WTC11 (cell line): ENCODE data around the gene ROBO2. TPM values are rescaled to one million over a fixed set of nuclear protein-coding genes. Genes with fewer than 3 reads are reported as not detected.

Source experiments
- ATAC-seq: fragments of 200-7000 bp; cut with Tn5 transposase; 2 replicates; pipeline ENCODE4 v1.10.0; 2021; ENCODE audit warnings: mild to moderate bottlenecking, moderate library complexity
- CTCF ChIA-PET: fragments of 300-600 bp; sonication (Branson Sonifier 250); formaldehyde crosslinking; loops from one replicate; lab custom pipeline; 2021; ENCODE audit warnings: antibody characterized with exemption; lab: Charles Lee
- POLR2A ChIA-PET: fragments of 350-600 bp; sonication (Branson Sonifier 250); formaldehyde crosslinking; loops from one replicate; lab custom pipeline; 2021; ENCODE audit warnings: antibody characterized with exemption; lab: Charles Lee
- DNase-seq: peaks from one replicate; pipeline ENCODE4 v3.0.0; 2021; ENCODE audit warnings: low spot score
- H3K27ac Mint-ChIP-seq: 2 replicates; pipeline ENCODE4 v1.8.0; 2021; ENCODE audit warnings: mixed read lengths
- H3K27me3 Mint-ChIP-seq: 2 replicates; pipeline ENCODE4 v1.8.0; 2021; ENCODE audit warnings: low read depth, mild to moderate bottlenecking, moderate library complexity, mixed read lengths
- H3K36me3 Mint-ChIP-seq: 2 replicates; pipeline ENCODE4 v1.8.0; 2021; ENCODE audit warnings: mixed read lengths
- H3K4me1 Mint-ChIP-seq: 2 replicates; pipeline ENCODE4 v1.8.0; 2022; ENCODE audit warnings: mixed read lengths
- H3K4me3 Mint-ChIP-seq: 2 replicates; pipeline ENCODE4 v1.8.0; 2021; ENCODE audit warnings: mild to moderate bottlenecking, moderate library complexity, mixed read lengths
- H3K9me3 Mint-ChIP-seq: 2 replicates; pipeline ENCODE4 v1.8.0; 2021; ENCODE audit warnings: mixed read lengths
- ELF4 ChIP-seq: sonication (generic); formaldehyde crosslinking; IDR thresholded peaks from 2 replicates; pipeline ENCODE4 v1.8.1; 2022; ENCODE audit warnings: low read depth, mild to moderate bottlenecking, moderate library complexity, missing genetic modification reagents
- ESRRA ChIP-seq: sonication (generic); formaldehyde crosslinking; IDR thresholded peaks from 2 replicates; pipeline ENCODE4 v1.8.1; 2022; ENCODE audit warnings: mild to moderate bottlenecking, missing genetic modification reagents, borderline replicate concordance
- FOXP1 ChIP-seq: sonication (generic); formaldehyde crosslinking; IDR thresholded peaks from 2 replicates; pipeline ENCODE4 v1.8.0; 2022; ENCODE audit warnings: missing genetic modification reagents, mild to moderate bottlenecking, moderate library complexity, borderline replicate concordance
- FOXP4 ChIP-seq: sonication (generic); formaldehyde crosslinking; IDR thresholded peaks from 2 replicates; pipeline ENCODE4 v1.8.0; 2022; ENCODE audit warnings: mild to moderate bottlenecking, missing genetic modification reagents
- GABPB1 ChIP-seq: sonication (generic); formaldehyde crosslinking; IDR thresholded peaks from 2 replicates; pipeline ENCODE4 v1.8.1; 2023; ENCODE audit warnings: mild to moderate bottlenecking, missing genetic modification reagents
- JAZF1 ChIP-seq: fragments of 250-450 bp; sonication (Bioruptor Pico); IDR thresholded peaks from 2 replicates; pipeline ENCODE4 v1.9.0; 2021; ENCODE audit warnings: moderate library complexity, mild to moderate bottlenecking, inconsistent platforms
- JUN ChIP-seq: sonication (generic); formaldehyde crosslinking; IDR thresholded peaks from 2 replicates; pipeline ENCODE4 v1.8.0; 2023; ENCODE audit warnings: mild to moderate bottlenecking, missing genetic modification reagents
- MYBL2 ChIP-seq: sonication (generic); formaldehyde crosslinking; IDR thresholded peaks from 2 replicates; pipeline ENCODE4 v1.8.1; 2023; ENCODE audit warnings: mild to moderate bottlenecking, moderate library complexity, missing genetic modification reagents
- OVOL2 ChIP-seq: fragments of 250-450 bp; sonication (Bioruptor Pico); IDR thresholded peaks from 2 replicates; pipeline ENCODE4 v1.9.0; 2021; ENCODE audit warnings: mild to moderate bottlenecking, borderline replicate concordance
- SMAD4 ChIP-seq: sonication (generic); formaldehyde crosslinking; IDR thresholded peaks from 2 replicates; pipeline ENCODE4 v1.8.0; 2022; ENCODE audit warnings: mild to moderate bottlenecking, missing genetic modification reagents
- STAT6 ChIP-seq: sonication (generic); formaldehyde crosslinking; conservative IDR thresholded peaks from 2 replicates; pipeline ENCODE4 v1.8.1; 2023; ENCODE audit warnings: mild to moderate bottlenecking, low read depth, missing genetic modification reagents, moderate library complexity
- TCF7 ChIP-seq: sonication (generic); formaldehyde crosslinking; IDR thresholded peaks from 2 replicates; pipeline ENCODE4 v1.8.0; 2022; ENCODE audit warnings: mild to moderate bottlenecking, low read depth, missing genetic modification reagents, moderate library complexity
- TEAD1 ChIP-seq: sonication (generic); formaldehyde crosslinking; IDR thresholded peaks from 2 replicates; pipeline ENCODE4 v1.8.0; 2022; ENCODE audit warnings: mild to moderate bottlenecking, missing genetic modification reagents
- USF1 ChIP-seq: sonication (generic); formaldehyde crosslinking; IDR thresholded peaks from 2 replicates; pipeline ENCODE4 v1.8.0; 2022; ENCODE audit warnings: mild to moderate bottlenecking, missing genetic modification reagents
- ZBTB43 ChIP-seq: sonication (generic); formaldehyde crosslinking; IDR thresholded peaks from 2 replicates; pipeline ENCODE4 v1.8.1; 2023; ENCODE audit warnings: mild to moderate bottlenecking, missing genetic modification reagents
- ZNF263 ChIP-seq: sonication (generic); formaldehyde crosslinking; IDR thresholded peaks from 2 replicates; pipeline ENCODE4 v1.8.1; 2022; ENCODE audit warnings: low read depth, mild to moderate bottlenecking, moderate library complexity, missing genetic modification reagents
- ZNF423 ChIP-seq: fragments of 250-450 bp; sonication (Bioruptor Pico); IDR thresholded peaks from 2 replicates; pipeline ENCODE4 v2.1.2; 2022; ENCODE audit warnings: mild to moderate bottlenecking, moderate library complexity
- ZNF532 ChIP-seq: fragments of 250-450 bp; sonication (Bioruptor Pico); IDR thresholded peaks from 2 replicates; pipeline ENCODE4 v1.9.0; 2021; ENCODE audit warnings: mild to moderate bottlenecking, borderline replicate concordance
- ZSCAN18 ChIP-seq: fragments of 250-450 bp; sonication (Bioruptor Pico); IDR thresholded peaks from 2 replicates; pipeline ENCODE4 v2.1.2; 2022; ENCODE audit warnings: mild to moderate bottlenecking, moderate library complexity
- total RNA-seq: library from RNA; stranded (reverse); gene quantifications from 3 replicates; pipeline ENCODE4 v1.2.3, GENCODE V29; 2021

Gene ROBO2
- total RNA-seq, 1 experiment from 2014 or later = 11.7 TPM

- TF ChIP-seq STAT6 (no peak), MYBL2 (CRISPR knock-in tag) (no peak), ZSCAN18 (CRISPR knock-in tag) (no peak), ESRRA (CRISPR knock-in tag) (no peak)
Observed at GRCh38 chr3:77586216-77586615, 546.3 kb downstream of the ROBO2 start (continued).

- CTCF ChIA-PET = interaction anchor here (0.6 kb wide), 1 partner anchor 215 kb away, joined by 3 read pairs; no protein-coding TSS in a partner anchor
- Mint-ChIP-seq H3K27ac (no peak overlapping the region), H3K4me1 (0 out of 2 replicates have a peak, but pooled peaks cover 3% of the 10 kb centered on the region), H3K9me3 (peaks cover 4% of the 10 kb centered on the region), H3K36me3 (0 out of 2 replicates have a peak, but pooled peaks cover 2% of the 10 kb centered on the region), H3K27me3 (no peaks in the 10 kb centered on the region), H3K4me3 (no peak overlapping the region)
- ATAC-seq (no peak), DNase-seq (no peak)
- TF ChIP-seq JUN (CRISPR knock-in tag) (no peak), OVOL2 (no peak), JAZF1 (CRISPR knock-in tag) (no peak), GABPB1 (CRISPR knock-in tag) (no peak), ZNF423 (no peak), FOXP1 (no peak), TEAD1 (CRISPR knock-in tag) (no peak), USF1 (CRISPR knock-in tag) (no peak)
- TF ChIP-seq, all 79 proteins: peak for 0
- POLR2A ChIA-PET = no interaction called here
Observed at GRCh38 chr3:77588863-77589262, 549.0 kb downstream of the ROBO2 start.

GRCh38 chr3:77590191-77590590 lies 550.3 kb downstream of the ROBO2 start:
- CTCF ChIA-PET = no interaction called here
- ATAC-seq (no peak), DNase-seq (no peak)
- Mint-ChIP-seq H3K27me3 (no peaks in the 10 kb centered on the region), H3K36me3 (0 out of 2 replicates have a peak, but pooled peaks cover 2% of the 10 kb centered on the region), H3K4me3 (no peak overlapping the region), H3K9me3 (peaks cover 4% of the 10 kb centered on the region), H3K27ac (no peak overlapping the region), H3K4me1 (0 out of 2 replicates have a peak, but pooled peaks cover 3% of the 10 kb centered on the region)
- POLR2A ChIA-PET = no interaction called here
- TF ChIP-seq ZNF532 (CRISPR knock-in tag) (no peak), SMAD4 (CRISPR knock-in tag) (no peak), ELF4 (CRISPR knock-in tag) (no peak), FOXP4 (CRISPR knock-in tag) (no peak), TCF7 (no peak), ZBTB43 (no peak), ZNF263 (CRISPR knock-in tag) (no peak), ZSCAN18 (CRISPR knock-in tag) (no peak)
